ENCODE measurements around the gene CLIC5.

The CLIC5 gene

DNA sequence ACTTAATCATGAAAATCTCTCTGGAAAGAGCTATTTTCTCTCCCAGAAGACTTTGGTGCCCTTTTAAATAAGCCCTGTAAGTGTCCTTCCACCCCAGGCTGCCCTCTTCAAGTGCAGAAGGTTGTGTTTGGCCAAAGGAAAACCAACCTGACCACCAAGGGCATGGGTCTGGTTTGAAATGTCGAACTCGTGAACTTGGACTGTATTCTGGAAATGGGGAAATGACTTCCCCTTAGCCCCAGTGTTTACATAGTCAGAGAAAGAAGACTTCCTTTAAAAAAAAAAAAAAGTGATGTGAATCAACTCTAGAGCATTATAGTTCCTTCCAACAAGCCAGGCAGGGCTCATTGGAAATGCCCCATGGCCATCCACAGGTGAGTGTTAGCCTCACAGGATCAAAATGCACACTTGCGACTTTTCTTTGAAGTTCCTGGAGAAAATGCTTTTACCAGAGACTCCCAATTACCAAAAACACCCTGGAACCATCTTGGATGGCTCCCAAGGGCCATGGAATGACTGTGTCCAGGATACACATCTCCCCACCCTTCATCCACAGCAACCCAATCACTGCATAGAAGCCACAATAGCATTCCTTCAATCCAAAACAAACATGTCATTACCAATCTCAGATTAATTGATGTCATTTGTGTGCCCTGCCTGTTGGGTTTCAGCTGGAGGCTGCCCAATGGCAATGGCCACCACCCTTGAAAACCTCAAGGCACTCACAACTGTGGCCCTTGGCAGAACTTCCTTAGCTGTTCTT, 133.8 kb downstream of the CLIC5 start:
- no peak for DNase-seq

DNA sequence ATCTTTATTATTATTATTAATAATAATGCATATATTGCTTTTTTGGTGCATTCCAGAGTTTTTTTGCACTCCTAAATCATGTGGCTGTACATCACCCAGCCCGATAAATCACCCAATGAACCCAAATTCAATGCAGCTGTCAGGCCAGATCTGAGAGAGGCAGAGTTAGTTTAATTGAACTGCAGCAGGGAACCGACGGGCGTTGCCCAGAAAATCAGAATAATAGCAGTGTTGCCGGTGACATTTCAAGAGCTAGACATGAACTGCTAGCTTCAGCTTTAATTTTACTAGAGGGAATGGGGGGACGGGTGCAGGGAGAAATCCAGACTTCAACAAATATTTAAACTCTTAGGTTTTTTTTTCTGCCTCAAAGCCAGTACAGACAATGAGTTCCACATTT, 135.0 kb downstream of the CLIC5 start:
- no peak for DNase-seq

DNA sequence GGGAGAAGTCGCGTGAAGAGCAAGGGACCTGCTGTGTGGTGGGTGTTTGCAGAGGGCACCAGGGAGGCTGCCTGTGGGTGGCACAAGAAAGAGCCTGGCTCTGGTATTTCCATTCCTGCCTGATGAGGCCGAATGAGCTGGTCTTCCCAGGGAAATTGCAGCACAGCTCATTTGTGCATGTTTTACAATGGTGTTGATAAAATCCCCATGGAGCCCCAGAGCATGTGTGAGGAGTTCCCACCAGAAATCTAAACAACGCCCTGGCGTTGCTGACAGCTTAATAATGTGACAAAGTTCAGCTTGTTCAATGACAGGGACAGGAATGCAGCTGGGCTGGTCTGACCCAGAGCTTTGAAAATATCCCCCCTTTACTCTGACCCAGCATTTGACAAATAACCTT, 135.5 kb downstream of the CLIC5 start:
- no peak for DNase-seq

DNA sequence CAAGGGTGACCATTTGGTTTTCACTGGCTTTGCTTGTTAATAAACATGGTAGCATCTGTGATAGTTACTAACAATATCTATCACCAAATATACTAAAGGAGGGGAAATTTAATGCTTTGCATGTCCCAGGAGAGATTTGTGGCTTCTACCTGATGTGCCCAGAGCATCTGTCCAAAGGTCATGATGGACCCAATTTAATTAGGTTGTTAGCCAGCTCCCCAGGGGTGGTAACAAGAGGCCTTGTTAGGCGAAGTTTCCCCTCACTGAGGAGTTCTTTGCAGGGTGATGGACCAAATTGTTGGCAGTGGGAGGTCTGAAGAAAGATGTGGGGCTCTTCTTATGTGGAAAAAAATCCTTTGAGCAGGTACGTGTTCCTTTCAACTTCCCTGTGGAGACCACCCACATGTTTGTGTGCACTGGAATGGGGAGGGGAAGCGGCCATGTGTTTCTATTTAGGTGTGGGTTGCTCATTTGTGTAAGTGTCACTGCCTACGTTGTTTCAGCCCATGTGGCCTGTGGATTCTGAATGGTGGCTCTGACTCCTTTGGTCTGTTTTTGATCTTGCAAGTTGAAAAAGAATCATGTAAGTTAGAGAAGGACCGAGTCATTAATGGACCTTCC, 137.6 kb downstream of the CLIC5 start:
- no peak for DNase-seq

DNA sequence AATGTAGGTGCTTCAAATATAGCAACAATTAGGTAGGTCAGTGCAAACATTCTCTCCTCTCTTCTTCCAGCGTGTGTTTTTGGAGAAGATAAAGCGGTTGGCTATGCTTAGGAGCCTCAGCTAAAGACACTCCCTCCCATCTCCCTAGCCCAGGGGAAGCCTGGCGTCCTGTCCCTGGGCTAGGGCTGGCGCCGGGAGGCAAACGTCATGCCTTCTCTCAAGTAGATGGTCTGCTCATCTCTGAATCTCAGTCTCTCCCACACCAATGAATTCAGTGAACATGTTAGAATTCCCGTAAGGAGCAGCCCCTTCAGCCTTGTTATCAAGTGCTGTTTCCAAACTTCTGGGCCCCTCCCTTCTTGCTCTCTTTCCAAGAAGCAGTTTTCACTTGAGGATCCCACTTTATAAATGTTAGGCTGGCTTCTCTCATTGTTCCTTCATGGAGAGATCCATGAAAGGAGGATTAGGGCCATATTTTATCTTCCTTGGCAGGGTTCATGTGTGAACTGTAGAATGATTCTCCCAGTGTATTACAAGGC, 142.8 kb downstream of the CLIC5 start:
- DNase-seq = no peak

DNA sequence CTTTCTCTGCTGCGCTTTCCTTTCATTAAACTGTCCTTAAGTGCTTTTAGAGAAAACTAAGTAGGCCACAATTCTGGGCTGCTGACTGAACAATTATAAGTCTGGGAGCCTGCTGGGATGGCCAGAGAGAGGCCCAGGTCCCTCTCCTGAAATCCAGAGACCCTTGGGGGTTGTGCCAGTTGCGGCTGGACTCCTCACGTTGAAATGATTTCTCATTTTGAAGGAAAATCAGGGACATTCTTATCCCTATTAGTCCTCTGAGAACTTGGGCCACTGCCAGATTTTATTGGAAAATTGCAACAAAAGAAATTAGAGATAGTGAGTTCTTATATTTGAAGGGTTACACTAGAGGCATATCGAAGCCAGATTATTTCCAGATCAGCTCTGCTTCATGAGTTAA, 145.1 kb downstream of the CLIC5 start:
- DNase-seq = no peak

DNA sequence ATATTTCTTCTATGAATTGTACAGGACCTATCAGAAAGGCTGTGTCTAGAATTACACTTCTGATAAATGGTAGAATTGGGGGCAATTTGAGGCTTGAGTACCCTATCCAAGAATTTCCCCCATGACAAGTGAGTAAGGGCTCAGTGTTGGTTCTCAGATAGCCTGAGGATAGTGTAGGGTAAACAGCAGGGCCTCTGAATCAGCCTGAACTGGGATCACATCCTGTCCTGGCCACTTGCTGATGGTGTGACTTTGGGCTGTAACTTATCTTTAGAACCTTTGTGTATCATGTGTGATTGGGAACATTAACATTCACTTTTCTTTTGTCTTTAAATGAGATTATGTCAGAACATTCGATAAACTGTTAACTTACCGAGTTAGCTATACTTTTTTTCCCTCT, 151.0 kb downstream of the CLIC5 start:
- DNase-seq = no peak

DNA sequence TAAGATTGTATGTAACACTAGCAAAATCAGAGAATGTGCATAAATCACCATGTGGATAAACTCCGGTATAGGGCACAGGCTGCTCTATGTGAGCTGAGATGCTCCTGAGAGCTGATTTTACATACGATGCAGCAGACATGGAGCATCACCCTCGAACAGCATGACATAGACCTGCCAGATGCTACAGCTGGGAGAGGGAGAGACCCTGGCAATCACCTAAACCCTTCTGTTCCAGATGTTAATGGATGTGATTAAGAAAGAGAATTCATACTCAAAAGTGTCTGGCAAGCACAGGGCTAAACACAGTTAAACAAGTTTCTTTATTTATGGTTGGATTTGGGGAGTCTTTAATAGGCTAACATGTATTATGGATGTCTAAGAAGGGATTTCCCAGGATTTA, 157.0 kb downstream of the CLIC5 start:
- no peak for DNase-seq

DNA sequence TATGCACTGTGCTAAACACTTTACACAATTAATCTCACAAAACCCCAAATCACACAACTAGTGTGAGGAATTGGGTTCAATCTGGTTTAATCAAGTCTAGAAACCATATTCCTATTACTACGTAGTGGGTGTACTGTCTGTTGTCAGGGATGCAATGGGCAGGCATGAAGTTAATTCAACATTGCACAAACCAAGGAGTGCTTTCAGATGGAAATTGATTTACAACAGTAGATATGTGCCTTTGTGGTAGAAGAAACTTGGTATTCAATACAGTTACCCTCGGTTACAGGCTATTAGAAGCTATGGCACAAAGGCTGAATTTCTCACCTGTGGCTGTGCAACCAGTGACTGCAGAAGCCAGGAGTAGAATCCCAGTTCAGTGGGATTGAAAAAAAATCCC, 157.8 kb downstream of the CLIC5 start:
- DNase-seq = no peak

DNA sequence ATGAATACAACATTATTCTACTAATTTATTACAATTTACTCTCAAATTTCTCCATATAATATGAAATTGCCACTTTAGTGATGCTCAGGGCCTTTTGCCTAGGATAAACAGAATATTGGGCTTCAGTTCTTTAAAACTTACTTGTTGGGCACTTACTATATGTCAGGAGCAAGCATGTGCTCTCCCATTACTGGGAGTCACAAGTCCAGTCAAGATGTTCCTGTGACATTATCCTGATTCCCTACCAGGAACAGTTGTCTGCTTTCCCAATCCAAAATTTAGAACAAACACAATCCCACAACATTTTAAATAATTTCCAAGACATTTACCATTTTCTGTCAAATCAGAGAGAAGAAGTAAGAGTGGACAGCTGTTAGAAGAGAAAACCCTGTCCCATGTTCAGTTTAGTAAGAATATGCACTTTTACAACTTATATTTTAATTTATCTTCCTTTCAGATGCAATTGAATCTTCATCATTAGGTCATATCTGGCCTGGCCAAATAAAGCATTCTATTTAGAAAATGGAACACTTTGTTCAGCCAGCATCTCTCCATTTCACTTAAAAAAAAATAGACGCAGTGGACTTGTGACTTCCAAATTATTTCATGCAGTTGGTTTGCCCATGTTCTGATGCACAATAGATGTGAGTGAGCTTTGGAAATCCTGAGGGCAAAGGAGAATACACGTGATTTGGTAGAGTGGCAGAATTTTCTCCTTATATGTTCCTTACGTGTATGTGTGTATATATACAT, 159.8 kb downstream of the CLIC5 start:
- DNase-seq = no peak

DNA sequence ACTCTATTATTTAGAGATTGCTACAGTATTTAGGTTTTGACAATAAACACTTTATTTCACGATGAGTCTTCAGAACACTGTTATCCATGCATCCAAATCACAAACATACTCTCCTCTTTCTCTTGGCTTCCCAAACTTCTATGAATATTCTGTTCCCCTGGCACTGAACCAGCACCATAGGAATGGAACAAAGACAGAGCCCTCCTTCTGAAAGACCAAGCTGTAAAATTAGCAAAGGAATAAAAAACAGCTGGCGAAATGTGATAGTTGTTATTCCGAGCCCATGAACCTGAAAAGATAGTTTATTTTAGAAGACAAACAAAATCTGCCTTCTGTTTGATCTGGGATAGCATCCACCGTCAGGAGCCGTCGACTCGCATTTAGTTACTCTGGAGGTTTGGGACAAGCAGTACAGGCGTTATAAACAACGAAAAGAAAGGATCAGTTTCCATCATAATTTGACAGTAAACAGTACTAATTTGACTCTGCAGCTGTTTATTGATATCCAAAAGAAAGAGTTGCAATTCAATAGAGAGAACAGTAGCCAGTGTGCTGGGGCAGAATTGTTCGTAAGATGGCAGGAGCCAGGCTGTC, 161.4 kb downstream of the CLIC5 start:
- DNase-seq = no peak

DNA sequence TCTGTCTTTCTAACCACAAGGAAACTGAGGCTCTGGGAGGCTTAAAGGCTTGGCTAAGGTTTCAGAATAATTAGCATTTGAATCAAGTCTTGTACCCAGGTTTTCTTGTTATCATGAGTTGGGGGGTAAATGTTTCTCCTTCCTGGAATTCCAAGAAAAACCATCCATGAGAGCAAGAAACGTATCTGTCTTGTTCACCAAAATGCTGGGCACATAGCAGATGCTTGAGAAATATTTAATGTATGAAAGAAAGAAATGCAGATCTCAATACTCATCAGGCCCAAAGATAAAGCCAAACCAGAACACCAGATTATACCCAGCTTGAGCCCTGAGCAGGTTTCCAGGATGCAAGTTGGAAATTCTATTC, 164.6 kb downstream of the CLIC5 start:
- no peak for DNase-seq

DNA sequence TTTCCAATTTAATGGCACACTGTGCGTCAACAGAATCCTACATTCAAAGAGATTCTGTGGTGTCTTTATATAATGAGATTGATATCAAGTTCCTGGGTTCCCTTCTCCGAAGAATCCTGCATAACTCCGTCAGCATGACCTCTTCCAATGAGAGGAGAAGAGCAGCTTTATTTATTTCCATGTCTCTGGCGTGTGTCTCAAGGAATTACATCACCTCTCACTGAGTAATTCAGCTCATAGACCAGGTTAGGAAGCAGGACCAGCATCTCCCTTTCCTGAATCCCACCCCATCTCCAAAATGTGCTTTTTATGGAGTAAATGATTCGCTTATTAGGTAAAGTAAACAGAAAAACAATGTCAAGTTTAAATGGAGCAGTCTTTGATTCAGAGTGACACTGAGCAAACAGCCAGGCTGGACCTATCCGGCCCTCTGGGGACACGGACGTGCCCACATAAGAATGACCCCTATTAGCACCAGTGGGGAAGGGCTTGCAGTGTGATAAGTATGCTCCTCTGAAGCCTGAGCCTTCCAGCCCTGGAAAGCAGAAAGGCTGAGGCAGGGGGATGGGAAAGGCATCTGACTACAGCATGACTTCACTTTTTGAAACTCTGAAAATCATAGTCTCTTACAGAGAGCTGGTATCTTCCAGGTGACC, 165.2 kb downstream of the CLIC5 start:
- no peak for DNase-seq

DNA sequence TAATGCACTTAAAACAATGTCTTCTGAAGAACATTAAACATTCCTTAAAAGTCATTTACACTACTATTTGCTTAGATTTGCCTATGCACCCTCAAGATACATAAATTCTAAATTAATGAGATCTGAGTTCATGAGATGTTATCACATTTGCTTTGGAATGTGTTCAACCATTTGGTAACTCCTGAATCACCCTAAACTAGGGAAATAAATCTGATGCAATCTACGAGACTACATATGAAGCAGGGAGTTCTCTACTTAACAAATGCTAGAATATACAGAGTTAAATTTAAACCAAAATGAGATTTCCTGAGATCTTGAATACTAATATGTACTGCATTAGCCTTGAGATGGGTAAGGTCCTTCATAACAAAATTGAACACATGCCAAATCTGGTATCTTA, 170.1 kb downstream of the CLIC5 start:
- no peak for DNase-seq

DNA sequence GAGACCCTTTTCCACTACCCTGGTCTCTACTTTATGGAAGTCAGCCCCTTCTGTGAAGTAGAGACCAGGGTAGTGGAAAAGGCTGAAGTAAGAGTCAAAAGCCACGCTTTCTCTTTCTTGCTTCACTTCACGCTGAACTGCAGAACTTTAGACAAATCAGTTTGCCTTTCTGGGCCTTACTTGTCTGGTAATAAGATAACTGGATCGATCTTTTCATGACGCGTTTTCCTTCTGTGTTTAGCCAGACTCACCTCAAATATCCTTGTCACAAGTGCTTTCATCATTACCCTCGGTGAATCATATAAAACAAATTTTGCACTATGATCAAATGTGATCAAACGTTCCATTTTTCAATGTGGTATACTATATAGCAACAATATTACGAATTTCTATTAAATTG, 170.7 kb downstream of the CLIC5 start:
- DNase-seq = no peak

DNA sequence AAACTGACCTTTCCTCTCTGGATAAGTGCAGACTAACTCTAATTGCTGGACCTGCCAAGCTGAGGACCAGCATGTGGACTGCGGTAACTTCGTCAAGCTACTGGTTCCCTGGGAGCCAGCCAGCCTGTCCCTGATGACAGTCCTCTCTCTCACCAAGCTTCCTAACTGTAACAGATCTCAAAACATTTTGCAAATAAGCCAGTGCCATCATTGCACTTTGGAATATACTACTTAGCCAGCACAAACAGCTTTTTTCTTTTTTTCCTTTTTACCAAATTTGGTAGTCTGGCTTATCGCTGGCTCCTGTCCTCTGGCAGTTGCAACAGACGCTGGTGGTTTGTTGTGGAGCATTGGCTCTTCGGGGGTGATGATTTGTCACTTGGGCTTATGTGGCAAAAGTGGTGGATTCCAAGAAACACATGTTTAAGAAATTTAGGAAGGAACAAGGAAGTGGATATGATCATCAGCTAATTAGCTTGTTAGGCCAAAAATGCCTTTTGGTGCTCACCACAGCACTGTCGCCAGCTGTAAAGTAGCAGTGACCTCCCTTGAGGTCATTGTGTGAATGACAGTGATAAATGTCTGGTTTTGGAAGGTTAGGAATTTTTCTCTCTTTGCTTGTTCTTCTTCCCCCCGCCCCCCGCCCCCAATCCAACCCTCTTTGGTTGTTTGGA, 171.7 kb downstream of the CLIC5 start:
- no peak for DNase-seq

DNA sequence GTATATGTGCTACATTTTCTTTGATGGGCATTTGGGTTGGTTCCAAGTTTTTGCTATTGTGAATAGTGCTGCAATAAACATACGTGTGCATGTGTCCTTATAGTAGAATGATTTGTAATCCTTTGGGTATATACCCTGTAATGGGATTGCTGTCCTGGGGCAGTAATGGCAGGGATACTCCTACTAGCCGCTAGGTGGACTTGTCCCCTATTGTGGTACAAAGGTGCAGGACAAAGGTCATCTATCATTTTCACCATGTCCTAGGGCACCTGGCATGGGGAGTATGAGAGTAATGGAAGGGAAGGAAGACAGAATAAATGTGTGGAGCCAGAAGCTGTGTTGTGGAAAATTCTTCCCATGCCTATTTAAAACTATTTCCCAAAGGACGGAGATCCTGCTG, 174.6 kb downstream of the CLIC5 start:
- no peak for DNase-seq

DNA sequence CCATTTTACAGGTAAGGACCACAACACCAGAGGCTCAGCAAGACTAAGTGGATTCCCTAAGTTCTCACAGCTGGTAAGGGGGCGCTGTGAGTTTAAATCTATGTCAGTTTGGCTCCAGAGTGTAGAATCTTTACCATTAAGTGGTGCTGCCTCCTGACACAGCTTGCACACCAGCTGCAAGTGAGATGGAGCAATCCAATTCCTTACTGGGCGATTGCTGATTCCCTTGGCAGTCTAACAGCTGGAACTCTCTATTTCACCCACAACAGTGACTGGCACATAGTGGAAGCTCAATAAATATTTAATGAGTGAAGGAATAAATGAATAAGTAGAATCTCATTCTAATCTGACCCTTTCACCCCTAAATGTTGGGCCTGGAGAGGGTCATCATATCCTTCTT, 176.7 kb downstream of the CLIC5 start:
- no peak for DNase-seq

DNA sequence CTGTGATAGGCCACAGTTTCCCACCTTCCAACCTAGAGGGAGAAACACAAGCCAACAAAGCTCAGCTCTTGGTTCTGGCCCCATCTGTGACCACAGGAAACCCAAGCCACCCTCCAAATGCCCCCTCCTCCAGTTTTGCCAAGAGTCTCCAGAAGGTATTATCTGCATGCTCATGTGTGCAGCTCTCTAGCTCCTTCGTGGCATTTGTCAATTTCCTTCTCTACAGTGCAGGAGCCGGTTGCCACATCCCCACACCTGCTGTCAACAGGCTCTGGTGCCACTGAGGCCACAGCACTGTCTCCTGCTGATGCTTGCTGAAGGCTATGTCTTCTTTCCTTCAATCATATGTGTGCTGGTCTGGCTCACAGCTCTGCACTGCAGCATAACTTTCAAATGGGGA, 177.2 kb downstream of the CLIC5 start:
- no peak for DNase-seq

DNA sequence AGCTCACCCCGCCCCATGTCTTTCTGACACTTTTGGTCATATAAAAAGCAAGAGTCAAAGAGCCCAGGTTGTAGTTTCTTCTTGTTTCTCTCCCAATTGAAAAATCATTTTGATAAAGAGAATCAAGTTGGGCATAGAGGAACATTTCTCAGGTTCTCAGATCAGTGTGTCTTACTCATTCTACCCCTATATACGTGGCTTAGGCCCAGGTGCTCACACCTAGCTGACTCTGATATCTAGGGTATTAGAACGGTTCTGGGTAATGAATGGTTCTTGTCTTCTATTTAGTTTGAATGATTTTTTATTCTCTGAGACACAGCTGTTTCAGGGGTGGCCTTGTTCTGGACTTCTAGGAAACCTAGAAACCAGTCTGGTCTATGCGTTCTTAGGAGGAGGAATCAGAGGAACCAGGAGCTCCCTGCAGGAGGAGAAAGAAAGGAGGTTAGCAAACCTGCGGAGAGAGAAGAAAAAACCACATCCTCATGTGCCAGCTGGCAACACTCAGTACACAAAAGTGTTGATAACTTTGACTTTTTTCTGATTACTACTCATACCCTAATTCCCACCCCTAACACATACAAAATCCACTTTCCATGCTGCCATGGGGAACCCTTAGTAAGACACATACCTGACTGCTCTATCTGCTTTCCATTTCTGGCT, 178.0 kb downstream of the CLIC5 start:
- DNase-seq = no peak

DNA sequence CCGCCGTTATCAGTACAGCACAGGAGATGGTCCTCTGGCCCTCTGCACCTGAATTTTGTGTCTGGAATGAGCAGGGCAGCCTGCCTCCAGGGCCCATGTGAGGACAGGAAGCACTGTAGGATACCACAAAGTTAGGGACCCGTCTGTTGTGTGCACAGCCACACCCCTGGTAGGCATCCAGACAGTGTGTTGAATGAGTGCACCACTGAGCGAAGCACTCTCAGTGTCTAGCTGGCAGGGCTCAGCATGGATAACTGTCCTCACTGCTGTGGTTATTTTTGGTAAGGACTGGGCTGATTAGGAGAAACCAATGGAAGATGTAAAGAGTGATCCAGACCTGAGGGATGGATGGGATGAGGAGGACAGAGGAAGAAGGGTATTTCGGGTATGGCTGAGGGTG, 178.7 kb downstream of the CLIC5 start:
- DNase-seq = no peak

DNA sequence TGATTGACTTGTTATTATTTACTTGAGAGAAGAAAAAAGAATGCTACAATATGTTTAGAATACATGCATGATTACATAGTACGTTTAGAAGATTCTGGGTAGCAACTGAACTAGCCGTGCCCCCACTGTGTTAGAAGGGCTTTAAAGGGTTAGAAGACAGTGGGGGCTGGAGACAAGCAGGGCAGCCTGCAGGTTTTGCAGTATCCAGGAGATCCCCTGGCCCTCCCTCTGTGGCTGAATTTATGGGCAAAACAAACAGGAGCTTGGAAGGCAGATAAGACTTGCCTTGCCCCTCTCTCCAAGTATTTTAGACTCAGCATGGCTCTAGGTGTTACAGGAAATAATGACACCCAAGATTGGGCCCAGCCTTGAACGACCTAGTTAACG, 179.2 kb downstream of the CLIC5 start:
- no peak for DNase-seq

Data from effector CD4-positive, alpha-beta T cell (primary cell).